Medulla oblongata (tissue), 1 donor: ENCODE results near the gene RILP.
"Not testable (repeated sequence)": the region's sequence is repeated elsewhere in the genome, so short reads cannot be mapped to it uniquely, and the experiment has no call there.

ENCODE experiments used
- DNase-seq: peaks from one replicate; pipeline ENCODE4 v3.0.0-alpha.2; 2015; ENCODE audit errors: extremely low spot score

Gene RILP

GRCh38 chr17:1649844-1650501 lies at the start of gene RILP:
Gene RILP, minus strand, starts transcription at chr17:1649866. Its CDS starts 62 bp downstream, at chr17:1649804.
- no peak for DNase-seq

GRCh38 chr17:1697681-1698080 lies 48.0 kb upstream of the RILP start:
- no peak for DNase-seq

GRCh38 chr17:1695365-1695764 lies 45.7 kb upstream of the RILP start:
- DNase-seq = no peak

- no peak for DNase-seq
Measured at GRCh38 chr17:1693339-1693738, 43.7 kb upstream of the RILP start.

- no peak for DNase-seq
Measured at GRCh38 chr17:1690544-1691221, 41.0 kb upstream of the RILP start.

GRCh38 chr17:1688405-1688804 lies 38.7 kb upstream of the RILP start:
- not testable (repeated sequence) for DNase-seq

GRCh38 chr17:1686086-1686485 lies 36.4 kb upstream of the RILP start:
- no peak for DNase-seq

- peak; percentile 99 for DNase-seq
Measured at GRCh38 chr17:1684378-1685189, 34.9 kb upstream of the RILP start, which contains the start of gene PRPF8. Gene PRPF8, minus strand, starts transcription at chr17:1684867. Its CDS starts 296 bp downstream, at chr17:1684571.

GRCh38 chr17:1683459-1683858 lies 33.8 kb upstream of the RILP start:
- DNase-seq = peak; percentile 22

GRCh38 chr17:1676401-1676800 lies 26.7 kb upstream of the RILP start:
- no peak for DNase-seq

GRCh38 chr17:1673041-1673785 lies 23.5 kb upstream of the RILP start:
- no peak for DNase-seq

- DNase-seq = not testable (repeated sequence)
Measured at GRCh38 chr17:1663934-1664333, 14.3 kb upstream of the RILP start.

GRCh38 chr17:1661045-1661444 lies 11.4 kb upstream of the RILP start:
- DNase-seq = no peak

- no peak for DNase-seq
Measured at GRCh38 chr17:1658100-1658499, 8.4 kb upstream of the RILP start.

GRCh38 chr17:1653735-1654134 lies 4.1 kb upstream of the RILP start:
- no peak for DNase-seq

GRCh38 chr17:1652794-1653193 lies 3.1 kb upstream of the RILP start:
- not testable (repeated sequence) for DNase-seq

- DNase-seq = no peak
Measured at GRCh38 chr17:1651559-1651844, 1.8 kb upstream of the RILP start.

GRCh38 chr17:1650731-1651558 lies 1.3 kb upstream of the RILP start:
- no peak for DNase-seq

GRCh38 chr17:1648963-1649843 lies 463 bp downstream of the RILP start:
- DNase-seq = peak; percentile 97
